GM18499 (cell line): Measurements from ENCODE around the gene TMBIM1.

Source experiments
- ATAC-seq: cut with Tn5 transposase; IDR thresholded peaks from one replicate; pipeline ENCODE4 v1.9.1; 2021; ENCODE audit warnings: moderate number of reproducible peaks; ENCODE audit not compliant: insufficient read depth, unreplicated experiment

TMBIM1 gene, protein sequence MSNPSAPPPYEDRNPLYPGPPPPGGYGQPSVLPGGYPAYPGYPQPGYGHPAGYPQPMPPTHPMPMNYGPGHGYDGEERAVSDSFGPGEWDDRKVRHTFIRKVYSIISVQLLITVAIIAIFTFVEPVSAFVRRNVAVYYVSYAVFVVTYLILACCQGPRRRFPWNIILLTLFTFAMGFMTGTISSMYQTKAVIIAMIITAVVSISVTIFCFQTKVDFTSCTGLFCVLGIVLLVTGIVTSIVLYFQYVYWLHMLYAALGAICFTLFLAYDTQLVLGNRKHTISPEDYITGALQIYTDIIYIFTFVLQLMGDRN

DNA sequence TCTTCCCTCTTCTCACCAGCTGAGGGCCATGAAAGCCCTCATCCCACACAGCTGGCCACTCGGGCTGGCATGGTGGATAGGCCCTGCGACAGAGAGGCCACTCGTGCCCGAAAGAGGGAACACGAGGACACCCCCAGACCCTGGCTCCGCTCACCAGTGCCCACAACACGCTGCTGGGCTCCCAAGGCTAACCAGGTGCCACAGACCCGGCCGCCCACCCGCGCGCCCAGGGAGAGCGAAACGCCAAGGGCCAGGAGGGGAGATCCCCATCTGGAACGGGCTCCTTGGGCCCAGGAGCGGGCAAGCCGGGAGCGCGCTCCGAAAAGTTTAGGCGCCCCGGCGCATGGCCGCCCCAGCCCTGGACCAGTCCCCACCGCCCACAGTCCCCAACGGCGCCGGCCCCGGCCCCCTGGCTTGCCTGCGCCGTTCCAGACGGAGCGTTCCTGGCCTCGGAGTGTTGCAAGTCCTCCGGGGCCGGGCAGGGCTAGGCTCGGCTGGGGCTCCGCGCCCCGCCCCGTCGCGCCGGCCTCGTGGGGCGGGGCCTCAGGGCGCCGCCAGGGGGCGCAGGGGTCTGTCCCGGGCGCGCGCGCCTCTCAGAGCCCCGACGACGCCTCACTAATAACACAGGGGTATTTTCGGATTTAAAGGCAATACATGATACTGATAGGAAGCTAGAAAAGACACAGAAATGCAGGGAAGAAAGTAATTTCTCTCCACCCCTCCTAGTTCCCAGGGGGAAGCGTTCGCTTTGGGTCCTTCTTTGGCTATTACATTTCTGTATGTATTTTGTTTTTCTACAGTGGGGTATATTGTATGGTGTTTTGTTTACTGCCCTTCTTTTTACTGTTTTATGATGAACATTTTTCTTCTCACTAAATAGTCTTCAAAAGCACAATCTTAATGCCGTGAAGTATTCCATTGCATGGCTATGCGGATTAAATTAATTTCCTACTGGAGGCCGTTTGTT lies at the start of gene TMBIM1:
Gene TMBIM1 (minus strand): TSS at position 456 of the 967 bp plus-strand sequence. CDS start 10,362 bp downstream, outside the sequence.
- ATAC-seq, result no peak

DNA sequence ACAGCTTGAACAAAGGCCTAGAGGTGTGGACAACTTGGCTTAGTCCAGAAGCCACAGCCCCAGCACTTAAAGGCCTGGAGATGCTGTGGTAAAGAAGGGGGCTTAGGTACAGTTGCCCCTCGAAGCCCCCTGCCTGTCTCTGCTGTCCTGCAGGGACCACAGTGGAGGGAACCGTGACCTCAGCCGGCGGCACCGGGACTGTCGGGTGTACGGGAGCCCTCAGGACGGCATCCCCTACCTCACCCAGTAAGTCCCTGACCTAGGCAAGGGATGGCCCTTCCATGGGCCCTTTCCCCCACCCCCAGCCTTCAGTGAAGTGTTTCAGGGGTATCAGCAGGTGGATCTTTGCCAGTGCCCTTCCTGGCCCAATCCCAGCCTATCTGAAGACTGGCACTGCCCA lies 49.1 kb upstream of the TMBIM1 start:
- ATAC-seq, result no peak

DNA sequence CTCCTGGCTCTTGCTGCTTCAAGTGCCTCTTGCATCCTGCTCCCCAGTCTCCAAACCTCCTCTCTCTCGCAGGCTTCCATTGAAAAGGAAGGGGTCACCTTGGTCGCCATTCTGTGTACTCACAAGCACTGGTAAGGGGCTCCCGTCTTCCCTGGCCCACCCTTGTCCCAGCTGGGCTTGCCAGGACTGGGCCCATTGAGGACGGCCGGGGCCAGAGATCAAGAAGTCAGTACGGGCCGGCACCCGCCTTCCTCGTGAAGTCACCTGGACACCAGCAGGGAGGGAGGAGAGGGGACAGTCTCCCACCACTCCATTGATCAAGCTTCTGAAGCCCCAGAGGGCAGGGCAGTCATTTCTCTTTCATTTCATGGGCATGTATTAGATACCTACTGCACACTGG lies 48.4 kb upstream of the TMBIM1 start:
- no peak for ATAC-seq

DNA sequence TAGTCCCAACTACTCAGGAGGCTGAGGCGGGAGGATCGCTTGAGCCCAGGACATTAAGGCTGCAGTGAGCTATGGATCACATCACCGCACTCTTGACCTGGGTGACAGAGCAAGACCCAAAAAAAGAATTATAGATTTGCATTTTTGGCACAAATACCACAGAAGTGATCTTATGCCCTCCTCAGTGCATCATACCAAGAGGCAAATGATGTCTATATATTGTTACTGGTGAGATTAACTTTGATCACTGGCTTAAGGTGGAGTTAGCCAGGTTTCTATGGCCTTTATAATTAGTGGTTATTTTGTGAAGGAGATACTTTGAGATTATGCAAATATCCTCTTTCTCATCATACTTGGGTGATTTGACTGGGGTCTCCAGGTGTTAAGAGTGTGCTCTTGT lies 42.2 kb upstream of the TMBIM1 start:
- ATAC-seq, result no peak

DNA sequence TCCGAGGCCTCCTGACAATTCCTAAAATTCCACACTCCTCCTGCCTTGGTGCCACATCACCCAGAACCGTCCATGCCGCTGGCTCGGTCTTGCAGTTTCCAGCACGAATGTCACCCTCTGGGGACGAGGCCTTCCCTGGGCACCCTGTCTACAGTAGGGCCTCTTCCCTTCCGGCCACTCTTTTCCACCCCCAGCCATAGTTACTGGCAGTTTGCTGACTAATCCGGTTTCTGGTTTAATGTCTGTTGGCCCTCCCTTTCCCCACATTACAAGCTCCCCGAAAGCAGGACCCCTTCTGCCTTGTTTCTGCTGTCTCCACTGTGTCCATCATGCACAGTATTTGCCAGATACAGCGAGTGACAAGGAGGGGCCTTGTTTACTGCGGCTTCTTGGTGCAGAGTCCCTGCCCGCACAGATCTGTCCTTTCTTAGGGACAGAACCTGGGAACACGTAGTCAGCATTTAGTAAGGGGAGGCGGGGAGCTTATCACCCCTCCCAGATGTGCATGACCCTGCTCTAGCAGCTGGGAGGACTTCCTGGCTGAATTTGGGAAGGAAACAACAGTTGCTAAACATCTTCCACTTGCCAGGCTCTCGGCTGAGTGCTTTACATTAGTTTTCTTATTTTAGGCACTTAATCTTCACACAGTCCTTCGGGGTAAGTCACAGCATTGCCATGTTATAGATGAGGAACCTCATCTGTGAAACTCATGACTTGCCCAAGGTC lies 40.8 kb upstream of the TMBIM1 start:
- no peak for ATAC-seq

DNA sequence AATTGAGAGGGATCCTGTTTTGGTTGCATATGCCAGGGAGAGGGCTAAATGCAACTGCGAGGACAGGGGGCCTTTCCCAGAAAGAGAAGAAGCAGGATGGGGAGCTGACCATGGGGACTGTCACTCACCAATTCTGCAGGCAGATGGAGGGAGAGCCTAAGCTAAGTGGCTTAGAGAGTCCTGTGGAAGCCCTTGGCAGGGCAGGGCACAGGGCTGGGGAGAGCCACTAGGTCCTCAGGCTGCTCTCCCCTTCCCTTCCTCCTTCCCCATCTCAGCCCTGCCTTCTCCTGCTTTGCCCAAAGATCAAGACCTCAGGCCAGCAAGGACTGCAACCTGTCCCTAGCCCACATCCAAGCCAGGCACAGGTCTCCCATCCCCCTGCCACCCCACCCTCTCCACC lies 40.0 kb upstream of the TMBIM1 start:
- ATAC-seq, result no peak

DNA sequence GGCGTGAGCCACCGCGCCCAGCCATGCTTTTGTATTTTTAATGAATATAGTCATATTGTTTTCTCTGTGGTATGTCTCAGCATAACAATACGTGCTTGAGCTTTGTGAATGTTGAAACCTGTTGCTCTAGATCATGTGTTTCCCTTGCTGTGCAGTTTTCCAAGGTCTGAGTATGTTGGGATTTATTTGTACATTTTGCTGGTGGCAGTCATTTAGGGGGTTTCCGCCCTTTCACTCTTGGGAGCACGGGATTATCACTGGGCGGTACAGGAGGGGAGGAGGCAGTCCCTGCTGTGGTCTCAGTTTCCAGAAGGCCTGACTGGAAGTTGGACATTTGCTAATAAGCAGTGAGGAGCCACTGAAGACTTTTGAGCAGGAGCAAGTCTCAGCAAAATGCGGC lies 39.4 kb upstream of the TMBIM1 start:
- no peak for ATAC-seq

DNA sequence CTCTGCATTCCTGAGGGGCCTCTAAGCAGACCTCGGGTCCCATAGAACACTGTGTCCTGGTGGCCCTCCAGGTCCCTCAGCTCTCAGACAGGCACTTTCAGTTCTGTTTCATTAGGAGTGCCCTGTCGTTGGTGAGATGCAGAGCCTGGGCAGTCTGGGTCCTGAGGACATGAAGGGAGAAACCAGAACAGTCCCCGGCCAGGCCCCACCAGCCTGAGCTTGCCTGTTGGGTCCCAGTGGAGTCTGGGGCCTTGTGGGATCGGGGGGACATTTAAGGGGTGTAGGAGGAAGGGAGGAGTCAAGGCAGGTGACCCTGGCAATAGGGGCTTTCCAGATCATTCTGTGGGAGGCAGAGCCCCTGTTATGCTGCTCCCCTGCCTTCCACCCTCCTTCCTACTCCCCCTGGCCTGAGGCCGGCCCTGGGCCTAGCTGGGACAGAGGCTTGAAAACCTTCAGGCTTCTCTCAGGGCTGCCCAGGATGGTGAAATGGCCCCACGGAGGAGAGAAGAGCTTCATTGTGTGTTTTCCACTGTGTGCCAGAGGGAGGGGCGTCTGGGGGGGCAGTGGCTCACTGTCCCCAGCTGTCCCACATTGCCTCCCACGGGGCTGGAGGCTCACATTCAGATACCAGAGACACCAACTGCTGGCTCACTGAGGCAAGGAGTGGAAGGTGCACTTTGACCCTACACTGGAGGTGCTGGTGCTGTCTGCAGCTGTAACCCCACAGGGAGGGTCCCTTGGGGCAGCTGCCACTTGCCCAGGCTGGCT lies 37.7 kb upstream of the TMBIM1 start:
- no peak for ATAC-seq

DNA sequence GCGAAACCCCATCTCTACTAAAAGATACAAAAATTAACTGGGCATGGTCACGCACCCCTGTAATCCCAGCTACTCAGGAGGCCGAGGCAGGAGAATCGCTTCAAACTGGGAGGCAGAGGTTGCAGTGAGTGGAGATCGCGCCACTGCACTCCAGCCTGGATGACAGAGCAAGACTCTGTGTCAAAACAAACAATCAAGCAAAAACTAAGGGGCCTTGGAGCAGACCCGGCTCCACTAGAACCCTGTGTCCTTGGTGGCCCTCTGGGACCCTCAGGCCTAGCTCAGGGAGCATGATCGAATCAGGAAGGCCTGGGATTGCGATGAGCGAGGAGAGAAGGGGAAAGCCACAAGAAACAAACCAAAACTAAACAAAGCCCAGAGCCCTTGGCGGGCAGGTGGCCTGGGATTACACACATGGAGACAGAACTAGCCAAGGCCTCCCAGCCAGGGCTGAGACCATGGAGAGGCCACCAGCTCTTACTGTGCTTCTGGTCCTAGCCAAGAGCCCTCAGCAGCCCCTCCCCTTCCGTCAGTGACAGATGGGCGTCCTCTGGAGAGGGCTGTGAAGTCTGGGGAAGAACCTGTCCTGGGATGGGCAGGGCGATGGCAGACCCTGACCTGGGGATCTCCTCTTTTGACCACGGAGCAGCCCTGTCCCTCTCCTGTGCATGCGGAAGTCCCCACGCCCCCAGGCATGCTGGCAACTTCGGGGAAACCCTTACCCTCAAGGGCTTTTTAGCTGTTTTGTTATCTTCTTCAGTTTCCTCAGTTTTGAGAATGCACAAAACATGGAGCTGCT lies 36.9 kb upstream of the TMBIM1 start:
- no peak for ATAC-seq

DNA sequence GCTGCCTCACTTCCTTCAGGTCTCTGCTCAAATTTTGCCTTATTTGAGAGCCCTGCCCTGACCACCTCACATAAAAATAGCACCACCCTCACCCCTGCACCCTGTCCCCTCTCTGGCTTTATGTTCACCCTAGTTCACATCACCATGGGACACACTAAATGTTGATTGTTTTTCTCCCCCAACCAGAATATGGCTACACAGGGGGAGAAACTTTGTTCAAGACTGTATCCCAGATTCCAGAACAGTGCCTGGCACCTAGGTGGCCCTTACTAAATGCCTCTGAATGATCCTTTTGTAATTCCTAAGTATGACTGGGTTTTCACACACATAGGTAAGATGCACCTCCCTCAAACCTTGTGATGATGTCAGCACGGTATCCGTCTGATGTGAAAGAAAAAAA lies 36.0 kb upstream of the TMBIM1 start:
- ATAC-seq, result no peak

DNA sequence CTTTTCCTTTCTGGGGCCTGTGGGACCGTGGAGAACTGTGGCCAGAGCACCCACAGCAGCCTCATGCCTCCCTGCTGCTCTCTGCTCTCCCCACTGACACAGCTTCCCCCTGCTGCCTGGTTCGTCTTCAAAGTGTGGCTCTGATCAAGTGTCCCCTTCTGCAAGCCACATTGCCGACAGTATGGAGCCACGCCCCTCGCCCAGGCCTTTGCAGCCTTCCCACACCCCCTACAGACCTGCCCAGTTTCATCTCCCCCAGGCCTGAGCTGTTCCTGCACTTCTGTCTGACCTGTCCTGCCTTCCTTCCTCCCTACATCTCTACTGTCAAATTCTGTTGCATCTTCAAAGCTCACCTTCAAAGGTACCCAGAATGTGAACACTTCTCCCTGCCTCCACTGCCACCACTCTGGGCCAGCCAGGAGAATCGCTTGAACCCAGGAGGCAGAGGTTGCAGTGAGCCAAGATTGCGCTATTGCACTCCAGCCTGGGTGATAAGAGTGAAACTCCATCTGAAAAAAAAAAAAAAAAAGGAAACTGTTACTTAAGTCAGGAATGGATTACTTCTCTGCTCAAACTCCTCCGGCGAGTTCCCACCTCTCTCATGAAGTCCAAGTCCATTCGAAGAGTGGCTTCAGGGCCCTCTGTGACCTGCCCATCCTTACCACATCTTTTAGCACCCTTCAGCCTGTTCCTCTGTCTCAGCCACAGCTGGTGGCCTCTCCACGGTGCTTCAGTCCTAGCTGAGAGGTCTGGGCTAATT lies 35.3 kb upstream of the TMBIM1 start:
- ATAC-seq, result no peak

DNA sequence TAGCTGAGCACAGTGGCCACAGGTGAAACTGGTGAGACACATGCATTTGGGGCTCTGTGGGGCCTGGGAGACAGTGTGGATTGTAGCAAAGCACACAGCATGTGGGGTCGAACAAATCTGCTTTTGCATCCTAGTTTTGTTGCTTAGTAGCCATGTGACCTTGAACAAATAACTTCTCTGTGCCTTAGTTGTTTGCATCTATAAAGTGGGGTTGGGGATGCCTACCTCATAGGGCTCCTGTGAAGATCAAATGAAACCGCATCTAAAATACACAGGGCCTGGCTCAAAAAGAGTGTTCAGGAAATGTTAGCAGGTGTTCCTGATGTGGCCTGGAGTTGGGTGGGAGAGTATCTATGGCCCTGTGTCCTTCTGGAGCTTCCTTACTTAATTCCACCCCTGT lies 34.0 kb upstream of the TMBIM1 start:
- ATAC-seq, result no peak

DNA sequence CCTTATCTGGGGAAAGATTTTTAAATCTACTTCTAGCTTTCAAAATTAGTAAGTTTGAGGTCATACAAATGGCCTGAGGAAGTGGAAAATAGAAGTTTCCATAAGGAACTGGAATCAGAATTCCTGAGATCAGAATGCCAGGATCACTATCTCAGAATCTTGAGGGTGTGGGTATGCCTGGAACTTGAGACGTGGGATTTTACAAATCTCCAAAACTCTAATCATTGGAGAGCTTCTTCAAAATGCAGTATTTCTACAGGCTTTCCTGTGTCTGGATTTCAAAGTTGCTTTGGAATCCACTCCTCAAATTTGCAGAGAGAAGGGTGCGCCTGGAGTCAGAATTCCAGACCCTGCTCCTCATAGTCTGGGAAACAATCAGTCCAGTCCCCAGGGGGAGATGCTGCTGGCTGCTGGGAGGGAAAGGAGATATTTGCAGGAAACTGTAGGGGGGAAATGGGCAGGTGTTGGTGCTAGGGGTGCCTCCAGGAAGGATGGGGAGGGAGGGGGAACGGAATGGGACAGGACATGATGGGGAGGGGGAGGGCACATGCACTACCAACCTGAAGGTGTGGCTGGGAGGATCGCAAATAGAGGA lies 33.4 kb upstream of the TMBIM1 start:
- ATAC-seq, result no peak

DNA sequence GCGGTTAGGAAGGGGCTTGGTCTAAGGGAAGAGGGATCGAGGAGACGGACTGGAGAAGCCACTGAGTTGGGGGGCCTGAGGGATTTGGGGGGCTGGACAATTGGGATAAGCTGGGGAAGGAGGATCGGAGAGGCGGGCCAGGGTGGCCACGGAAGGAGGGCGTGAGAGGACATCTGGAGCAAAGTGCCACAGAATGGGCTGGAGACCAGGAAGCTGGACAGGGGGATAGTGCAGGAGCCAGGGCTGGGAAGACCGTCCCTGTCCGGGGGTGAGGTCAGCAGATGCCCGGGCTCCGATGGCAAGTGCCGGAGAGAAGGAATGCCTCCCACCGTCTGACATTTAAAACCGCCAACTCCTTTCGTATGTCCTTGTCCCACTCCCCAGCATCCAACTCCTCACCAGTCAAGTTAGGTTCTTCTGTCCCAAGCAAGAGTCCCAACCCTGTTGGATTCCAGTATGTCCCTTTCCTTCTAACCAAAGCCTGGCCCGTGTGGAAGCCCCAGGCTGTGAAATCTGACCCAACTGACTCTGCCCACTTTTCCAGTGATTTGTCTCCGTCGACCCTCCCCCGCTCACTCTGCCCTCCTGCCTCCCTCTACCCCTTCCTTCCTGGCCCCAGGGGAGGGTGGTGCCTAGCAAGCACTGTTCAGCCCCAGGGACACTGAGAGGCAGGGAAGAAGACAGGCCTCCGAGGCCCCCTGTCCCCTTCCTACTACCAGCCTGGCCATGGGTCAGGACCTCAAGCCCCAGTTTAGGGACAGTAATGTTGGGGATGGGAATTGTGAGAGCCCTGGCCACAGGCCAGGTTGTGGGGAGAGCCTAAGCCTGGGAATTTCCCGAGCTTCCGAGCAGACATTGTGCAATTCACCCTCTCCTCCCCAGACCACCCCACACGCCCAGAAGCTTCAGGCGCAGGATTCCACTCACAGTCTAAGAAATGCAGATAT lies 31.5 kb upstream of the TMBIM1 start:
- ATAC-seq, result no peak

DNA sequence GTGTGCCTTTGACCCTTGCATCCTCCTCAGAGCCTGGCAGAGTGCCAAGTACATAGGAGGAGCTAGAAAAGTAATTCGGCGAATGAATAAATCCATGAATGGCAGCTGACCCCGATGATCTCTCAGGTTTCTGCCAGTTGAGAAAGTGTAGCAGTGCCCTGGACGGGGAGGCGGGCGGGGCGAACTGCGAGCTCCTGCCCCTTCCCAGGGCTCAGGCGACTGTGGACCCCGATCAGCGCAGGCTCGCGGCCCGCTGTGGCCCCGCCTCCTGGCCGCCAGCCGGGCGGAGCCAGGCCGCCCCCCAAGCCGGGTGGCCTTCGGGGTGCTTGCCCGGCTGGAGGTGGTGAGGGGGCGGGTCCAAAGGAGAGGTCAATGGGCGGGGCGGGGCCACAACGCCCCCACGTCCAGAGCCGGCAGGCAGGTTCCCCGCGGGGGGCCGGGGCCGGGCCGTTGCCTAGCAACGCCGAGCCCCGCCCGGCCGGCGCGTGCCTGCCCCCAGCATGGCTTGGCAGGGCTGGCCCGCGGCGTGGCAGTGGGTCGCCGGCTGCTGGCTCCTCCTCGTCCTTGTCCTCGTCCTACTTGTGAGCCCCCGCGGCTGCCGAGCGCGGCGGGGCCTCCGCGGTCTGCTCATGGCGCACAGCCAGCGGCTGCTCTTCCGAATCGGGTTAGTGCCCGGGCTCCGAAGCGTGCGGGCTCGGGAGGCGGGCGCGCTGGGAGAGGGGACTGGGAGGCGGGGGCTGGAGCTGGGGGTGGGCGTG lies 30.6 kb upstream of the TMBIM1 start:
- ATAC-seq, result no peak

DNA sequence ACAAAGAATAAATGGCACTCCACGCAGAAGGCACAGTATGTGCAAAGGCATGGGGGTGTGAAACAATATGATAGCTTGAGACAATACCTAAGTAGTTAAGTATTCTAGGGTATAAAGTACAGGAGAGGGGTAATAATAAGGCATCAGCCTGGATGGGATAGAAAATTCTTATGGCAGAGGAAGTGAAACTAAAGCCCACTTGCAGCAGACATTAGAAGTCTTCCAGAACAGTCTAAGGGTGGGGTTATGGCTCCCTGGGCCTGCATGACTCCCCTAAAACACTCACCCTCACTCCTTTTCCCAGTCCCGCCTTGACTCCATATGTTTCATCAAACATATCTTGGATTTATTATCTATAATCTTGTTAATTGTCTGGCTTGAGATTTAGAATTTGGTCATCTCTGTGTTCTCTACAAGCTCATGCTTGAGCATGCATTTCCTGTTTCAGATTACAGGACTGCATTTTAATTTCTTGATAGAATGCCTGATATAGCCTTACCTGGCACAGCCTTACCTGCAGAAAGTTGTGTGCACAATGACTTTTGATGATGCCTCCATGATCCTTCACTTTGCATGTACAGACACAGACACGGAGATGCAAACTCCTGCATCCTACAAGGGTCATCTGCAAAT lies 28.5 kb upstream of the TMBIM1 start:
- no peak for ATAC-seq
